ENCODE measurements around the gene CTDNEP1.

Gene CTDNEP1

DNA sequence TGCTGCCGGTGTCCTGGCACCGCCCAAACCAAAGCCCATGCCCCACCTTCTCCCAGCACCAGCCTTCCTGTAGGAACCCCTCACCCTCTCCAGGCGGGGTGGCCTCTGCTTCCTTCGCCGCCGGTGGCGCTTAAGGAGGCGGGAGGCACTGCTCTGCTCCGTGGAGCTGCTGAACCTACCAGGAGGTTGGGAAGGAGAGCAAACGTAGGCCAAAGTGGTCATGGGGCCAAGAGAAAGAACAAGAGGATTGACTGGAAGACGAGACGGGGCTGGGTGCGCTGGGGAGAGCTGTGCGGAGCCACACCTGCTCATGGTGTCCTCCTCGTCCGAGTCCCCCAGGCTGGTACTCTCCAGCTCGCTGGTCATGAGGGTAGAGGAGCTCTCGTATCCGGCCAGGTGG, 22.0 kb downstream of the CTDNEP1 start:
- H3K4me3 ChIP-seq (ENCODE audit: low read depth, low read length), result no peak overlapping the region
- no peak for DNase-seq (ENCODE audit: low read depth, low spot score)
- TF ChIP-seq, protein P1, sequence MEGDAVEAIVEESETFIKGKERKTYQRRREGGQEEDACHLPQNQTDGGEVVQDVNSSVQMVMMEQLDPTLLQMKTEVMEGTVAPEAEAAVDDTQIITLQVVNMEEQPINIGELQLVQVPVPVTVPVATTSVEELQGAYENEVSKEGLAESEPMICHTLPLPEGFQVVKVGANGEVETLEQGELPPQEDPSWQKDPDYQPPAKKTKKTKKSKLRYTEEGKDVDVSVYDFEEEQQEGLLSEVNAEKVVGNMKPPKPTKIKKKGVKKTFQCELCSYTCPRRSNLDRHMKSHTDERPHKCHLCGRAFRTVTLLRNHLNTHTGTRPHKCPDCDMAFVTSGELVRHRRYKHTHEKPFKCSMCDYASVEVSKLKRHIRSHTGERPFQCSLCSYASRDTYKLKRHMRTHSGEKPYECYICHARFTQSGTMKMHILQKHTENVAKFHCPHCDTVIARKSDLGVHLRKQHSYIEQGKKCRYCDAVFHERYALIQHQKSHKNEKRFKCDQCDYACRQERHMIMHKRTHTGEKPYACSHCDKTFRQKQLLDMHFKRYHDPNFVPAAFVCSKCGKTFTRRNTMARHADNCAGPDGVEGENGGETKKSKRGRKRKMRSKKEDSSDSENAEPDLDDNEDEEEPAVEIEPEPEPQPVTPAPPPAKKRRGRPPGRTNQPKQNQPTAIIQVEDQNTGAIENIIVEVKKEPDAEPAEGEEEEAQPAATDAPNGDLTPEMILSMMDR (IDR thresholded peaks at IDR 0.05; ENCODE audit: low read depth, low read length), result no peak
- in situ Hi-C loops (cut with HindIII; ENCODE audit: low sequenced_read_pairs), result no loop called here

DNA sequence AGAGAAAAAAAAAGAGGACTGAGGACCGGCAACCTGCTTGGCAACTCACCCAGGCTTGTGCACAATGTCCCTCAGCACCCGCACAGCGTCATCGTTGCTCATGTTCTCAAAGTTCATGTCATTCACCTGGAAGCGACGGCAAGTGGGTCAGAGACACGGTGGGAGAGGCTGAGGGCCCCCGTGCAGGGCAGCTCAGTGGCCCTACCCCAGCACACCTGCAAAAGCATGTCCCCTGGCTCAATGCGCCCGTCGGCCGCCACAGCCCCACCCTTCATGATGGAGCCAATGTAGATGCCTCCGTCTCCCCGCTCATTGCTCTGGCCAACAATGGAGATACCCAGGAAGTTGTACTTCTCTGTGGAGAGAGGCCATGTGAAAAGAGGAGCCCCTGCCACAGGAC, 22.6 kb downstream of the CTDNEP1 start:
- TF ChIP-seq, protein P1 (IDR thresholded peaks at IDR 0.05; ENCODE audit: low read depth, low read length), result no peak
- no peak overlapping the region for H3K4me3 ChIP-seq (ENCODE audit: low read depth, low read length)
- no peak for DNase-seq (ENCODE audit: low read depth, low spot score)
- in situ Hi-C loops (cut with HindIII; ENCODE audit: low sequenced_read_pairs), result no loop called here

DNA sequence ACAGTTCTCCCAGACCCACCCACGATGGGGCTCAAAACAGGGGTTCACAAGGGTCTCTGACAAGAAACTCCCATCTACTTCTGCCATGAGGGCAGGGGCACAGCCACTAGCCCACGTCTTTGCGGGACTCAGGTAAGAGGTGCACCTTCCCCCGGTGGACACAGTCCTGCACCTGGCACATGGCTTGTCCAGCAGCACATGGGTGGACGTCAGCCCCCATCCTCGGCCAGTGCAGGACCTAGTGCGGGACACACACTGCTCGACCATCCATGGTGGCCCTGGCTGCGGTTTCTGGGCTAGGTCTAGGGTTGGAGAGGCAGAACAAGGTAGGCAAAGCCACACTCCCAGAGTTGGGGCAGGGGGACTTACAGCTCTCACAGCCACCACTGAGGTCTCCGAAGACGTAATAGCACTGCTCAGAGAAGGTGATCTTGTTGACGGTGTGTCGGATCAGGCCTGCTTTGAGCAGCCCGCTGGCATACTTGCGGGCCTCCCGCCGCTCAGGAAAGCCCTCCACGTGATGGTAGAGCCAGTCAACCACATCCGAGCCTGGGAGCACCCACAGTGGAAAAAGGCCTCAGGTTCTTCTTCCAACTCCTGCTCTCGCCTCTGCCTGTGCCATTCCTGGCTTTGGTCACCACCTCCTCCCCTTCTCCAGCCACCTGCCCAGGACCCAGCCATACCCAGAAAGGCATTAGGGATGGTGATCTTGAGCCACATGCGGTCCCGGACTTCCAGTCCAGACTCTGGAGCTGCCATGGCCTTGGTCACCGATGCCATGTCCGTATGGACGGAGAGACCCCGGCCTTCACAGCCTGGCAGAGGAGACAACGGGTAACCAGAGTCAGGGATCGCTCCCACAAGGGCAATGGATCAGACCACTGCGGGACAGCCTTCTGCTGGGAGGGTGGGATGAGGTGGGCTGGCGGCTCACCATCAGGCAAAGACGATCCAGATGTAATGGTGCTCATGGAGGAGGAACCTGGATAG, 24.5 kb downstream of the CTDNEP1 start:
- TF ChIP-seq, protein P1 (IDR thresholded peaks at IDR 0.05; ENCODE audit: low read depth, low read length), result no peak
- DNase-seq (ENCODE audit: low read depth, low spot score), result no peak
- in situ Hi-C loops (cut with HindIII; ENCODE audit: low sequenced_read_pairs), result no loop called here
- no peak overlapping the region for H3K4me3 ChIP-seq (ENCODE audit: low read depth, low read length)

DNA sequence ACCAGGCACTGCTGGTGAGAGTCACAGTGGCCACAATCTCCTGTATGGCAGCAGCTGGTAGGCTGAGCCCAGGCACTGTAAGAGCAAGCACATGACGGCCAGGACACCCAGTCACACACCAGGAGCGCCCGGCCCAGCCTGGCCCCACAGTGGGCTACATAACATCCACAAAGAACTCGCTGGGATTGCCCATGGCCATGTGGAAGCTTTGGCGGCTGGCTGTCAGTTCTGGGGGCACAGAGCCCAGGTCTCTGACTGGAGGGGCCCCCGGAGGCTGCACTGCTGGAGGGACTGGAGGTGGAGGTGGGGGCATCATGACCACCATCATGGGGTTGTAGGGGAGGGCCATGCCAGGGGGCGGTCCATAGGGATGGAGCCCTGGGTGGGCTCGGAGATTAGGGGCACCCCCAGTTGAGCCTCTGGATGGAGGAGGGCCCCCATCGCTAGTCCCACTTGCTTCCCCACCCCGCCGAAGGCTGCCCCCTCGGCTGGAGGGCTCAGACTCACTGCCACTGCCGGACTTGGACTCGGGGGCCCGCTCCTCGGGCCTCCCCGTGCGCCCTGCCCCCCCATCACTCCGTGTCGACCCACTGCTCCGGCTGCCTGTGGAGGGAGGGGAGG, 25.7 kb downstream of the CTDNEP1 start:
- in situ Hi-C loops (cut with HindIII; ENCODE audit: low sequenced_read_pairs), result no loop called here

DNA sequence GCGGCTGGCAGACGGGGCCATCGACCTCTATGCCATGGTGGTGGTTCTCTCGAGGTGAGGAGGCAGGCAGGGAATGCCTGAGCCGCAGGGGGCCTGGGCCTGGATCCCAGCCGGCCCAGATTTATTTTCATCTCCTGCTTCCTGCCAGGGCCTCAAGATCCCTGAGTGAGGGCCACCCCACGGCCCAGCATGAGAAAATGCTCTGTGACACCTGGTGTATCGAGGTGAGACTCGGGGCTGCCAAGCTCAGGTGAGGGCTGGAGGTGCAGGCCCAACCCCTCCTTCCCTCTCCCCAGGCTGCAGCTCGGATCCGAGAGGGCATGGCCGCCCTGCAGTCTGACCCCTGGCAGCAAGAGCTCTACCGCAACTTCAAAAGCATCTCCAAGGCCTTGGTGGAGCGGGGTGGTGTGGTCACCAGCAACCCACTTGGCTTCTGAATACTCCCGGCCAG, 26.8 kb downstream of the CTDNEP1 start:
- TF ChIP-seq, protein P1 (IDR thresholded peaks at IDR 0.05; ENCODE audit: low read depth, low read length), result no peak
- DNase-seq (ENCODE audit: low read depth, low spot score), result no peak
- H3K4me3 ChIP-seq (ENCODE audit: low read depth, low read length), result no peak overlapping the region
- in situ Hi-C loops (cut with HindIII; ENCODE audit: low sequenced_read_pairs), result no loop called here

More for the DNA sequence above, 25.7 kb downstream of the CTDNEP1 start:
- no peak overlapping the region for H3K4me3 ChIP-seq (ENCODE audit: low read depth, low read length)
- TF ChIP-seq, protein P1 (IDR thresholded peaks at IDR 0.05; ENCODE audit: low read depth, low read length), result no peak
- no peak for DNase-seq (ENCODE audit: low read depth, low spot score)

DNA sequence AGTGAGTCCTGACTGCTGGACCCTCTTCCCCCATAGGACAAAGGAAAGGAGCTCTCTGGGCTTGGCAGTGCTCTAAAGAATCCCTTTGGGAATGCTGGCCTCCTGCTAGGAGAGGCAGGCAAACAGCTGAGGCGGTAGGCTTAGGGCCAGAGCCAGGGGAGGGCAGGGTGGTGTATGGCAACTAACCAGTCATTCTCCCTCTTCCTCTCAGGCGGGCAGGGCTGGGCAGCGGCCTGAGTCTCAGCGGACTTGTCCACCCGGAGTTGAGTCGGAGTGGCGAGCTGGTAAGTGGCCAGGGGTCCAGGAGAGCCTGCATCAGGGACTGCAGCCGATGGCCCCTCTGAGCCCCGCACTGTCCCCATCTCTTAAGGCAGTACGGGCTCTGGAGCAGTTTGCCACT, 27.4 kb downstream of the CTDNEP1 start:
- in situ Hi-C loops (cut with HindIII; ENCODE audit: low sequenced_read_pairs), result no loop called here
- TF ChIP-seq, protein P1 (IDR thresholded peaks at IDR 0.05; ENCODE audit: low read depth, low read length), result no peak
- no peak overlapping the region for H3K4me3 ChIP-seq (ENCODE audit: low read depth, low read length)
- no peak for DNase-seq (ENCODE audit: low read depth, low spot score)

Measured in astrocyte of the spinal cord (primary cell).